Cardiac muscle cell (in vitro differentiated cells and primary cell): ENCODE results near the gene MIDN. TPM values are rescaled to one million over a fixed set of nuclear protein-coding genes. Genes with fewer than 3 reads are reported as not detected.

Source experiments
- DNase-seq, 2 donors: peaks; one replicate each; pipeline versions ENCODE4 v3.0.0 to v3.0.0-alpha.2; 2010 to 2017; ENCODE audit warnings: low read depth in 1 of 2, low spot score in 1 of 2
- H3K27ac ChIP-seq: fragments of 200-600 bp; sonication (generic); 2 replicates; pipeline ENCODE4 v1.5.1; 2016
- H3K27me3 ChIP-seq: fragments of 200-600 bp; sonication (generic); 2 replicates; pipeline ENCODE4 v1.6.0; 2016; ENCODE audit warnings: control low read depth
- H3K36me3 ChIP-seq: fragments of 200-600 bp; sonication (generic); 2 replicates; pipeline ENCODE4 v1.5.1; 2016; ENCODE audit warnings: control low read depth
- H3K4me1 ChIP-seq: fragments of 200-600 bp; sonication (generic); 2 replicates; pipeline ENCODE4 v1.8.1; 2017; ENCODE audit warnings: low read depth, mild to moderate bottlenecking, mixed run types
- H3K4me3 ChIP-seq: fragments of 200-600 bp; sonication (generic); 2 replicates; pipeline ENCODE4 v1.5.1; 2016; ENCODE audit warnings: mild to moderate bottlenecking
- H3K9me3 ChIP-seq: fragments of 200-600 bp; sonication (generic); 2 replicates; pipeline ENCODE4 v1.5.1; 2017; ENCODE audit warnings: low read depth, mild to moderate bottlenecking, control low read depth
- polyA plus RNA-seq: library from polyadenylated mRNA; unstranded; fragments of >200 nt; fragmentation: Nextera tagmentation; extraction: Ambion mirVana; gene quantifications from 2 replicates; pipeline ENCODE4 v1.2.1, GENCODE V29; 2016
- total RNA-seq: library from RNA; depleted of rRNA; stranded (reverse); fragments of >200 nt; gene quantifications from 2 replicates; pipeline ENCODE4 v1.2.3, GENCODE V29; 2016
- TF ChIP-seq, protein P1 (sequence below): IDR thresholded peaks from 2 replicates; pipeline ENCODE4 v1.5.1; 2012; ENCODE audit warnings: low read depth, mild to moderate bottlenecking, low read length

MIDN gene
- total and polyA plus RNA-seq, 2 experiments from 2014 or later: 58.1 to 89.2 TPM

DNA sequence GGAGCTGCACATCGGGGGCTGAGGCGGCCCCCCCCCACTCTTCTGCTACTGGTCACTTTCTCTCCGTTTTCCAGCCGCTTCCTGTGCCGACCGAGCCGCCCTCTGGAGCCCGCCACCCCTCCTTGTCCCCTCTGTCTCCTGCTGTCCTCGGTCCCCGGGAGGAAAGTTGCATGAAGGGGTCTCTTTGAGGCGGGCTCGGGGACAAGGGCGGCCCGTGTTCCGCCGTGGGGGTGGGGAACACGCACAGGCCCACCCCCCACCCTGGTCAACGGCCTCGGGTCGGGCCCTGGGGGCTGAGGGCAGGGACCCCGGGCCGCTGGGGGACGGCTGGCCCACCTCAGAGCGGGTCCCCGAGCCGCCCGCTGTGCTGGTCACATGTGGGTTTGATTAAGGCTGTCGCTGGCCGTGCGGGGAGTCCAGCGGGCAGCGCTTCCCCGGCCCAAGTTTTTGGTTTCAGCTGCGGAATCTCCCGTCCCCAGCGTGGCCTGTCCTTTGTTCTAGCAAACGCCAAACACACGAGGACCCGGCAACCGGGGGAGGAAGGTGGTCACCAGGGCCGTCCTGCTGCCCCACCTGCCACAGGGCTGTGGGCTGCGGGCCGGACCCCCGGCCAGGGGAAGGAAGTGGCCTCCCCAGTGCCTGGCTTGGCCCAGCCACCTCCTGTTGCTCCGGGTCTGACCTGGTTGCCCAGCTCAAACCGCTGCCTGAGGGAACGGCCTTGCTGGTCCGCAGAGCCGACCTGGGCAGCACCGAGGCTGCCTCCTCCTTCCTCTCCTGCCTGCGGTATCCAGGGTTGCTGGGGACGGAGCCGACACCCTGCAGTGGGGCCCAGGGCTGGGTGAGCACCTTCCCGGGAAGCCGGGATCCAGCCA is 39.2 kb downstream of the MIDN start:
- Histone ChIP-seq H3K27me3 (no peaks in the 10 kb centered on the region), H3K9me3 (no peaks in the 10 kb centered on the region), H3K4me1 (no peaks in the 10 kb centered on the region), H3K27ac (no peak overlapping the region), H3K36me3 (no peaks in the 10 kb centered on the region), H3K4me3 (no peak overlapping the region)
- TF ChIP-seq, protein P1, sequence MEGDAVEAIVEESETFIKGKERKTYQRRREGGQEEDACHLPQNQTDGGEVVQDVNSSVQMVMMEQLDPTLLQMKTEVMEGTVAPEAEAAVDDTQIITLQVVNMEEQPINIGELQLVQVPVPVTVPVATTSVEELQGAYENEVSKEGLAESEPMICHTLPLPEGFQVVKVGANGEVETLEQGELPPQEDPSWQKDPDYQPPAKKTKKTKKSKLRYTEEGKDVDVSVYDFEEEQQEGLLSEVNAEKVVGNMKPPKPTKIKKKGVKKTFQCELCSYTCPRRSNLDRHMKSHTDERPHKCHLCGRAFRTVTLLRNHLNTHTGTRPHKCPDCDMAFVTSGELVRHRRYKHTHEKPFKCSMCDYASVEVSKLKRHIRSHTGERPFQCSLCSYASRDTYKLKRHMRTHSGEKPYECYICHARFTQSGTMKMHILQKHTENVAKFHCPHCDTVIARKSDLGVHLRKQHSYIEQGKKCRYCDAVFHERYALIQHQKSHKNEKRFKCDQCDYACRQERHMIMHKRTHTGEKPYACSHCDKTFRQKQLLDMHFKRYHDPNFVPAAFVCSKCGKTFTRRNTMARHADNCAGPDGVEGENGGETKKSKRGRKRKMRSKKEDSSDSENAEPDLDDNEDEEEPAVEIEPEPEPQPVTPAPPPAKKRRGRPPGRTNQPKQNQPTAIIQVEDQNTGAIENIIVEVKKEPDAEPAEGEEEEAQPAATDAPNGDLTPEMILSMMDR: no peak
- no peak for DNase-seq

DNA sequence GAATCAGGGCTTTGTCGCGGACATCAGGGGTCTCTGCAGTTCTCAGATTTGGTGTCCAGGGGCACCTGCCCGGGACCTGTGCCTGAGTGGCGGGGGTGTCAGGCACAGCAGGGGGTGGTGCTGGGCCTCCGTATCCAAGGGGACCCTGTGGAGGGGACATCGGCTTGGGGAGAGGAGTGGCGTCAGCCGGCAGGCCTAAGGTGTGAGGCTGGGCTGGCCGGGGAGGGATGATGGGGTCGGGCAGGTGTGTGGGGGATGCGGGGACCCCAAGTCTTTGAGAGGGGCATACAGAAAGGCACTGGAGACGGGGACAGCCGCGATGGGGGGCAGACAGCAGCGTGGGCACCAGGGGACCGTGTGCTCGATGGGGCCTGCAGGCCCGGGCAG is 39.8 kb downstream of the MIDN start:
- DNase-seq: no peak
- Histone ChIP-seq H3K27me3 (no peaks in the 10 kb centered on the region), H3K36me3 (no peaks in the 10 kb centered on the region), H3K4me3 (no peak overlapping the region), H3K4me1 (no peaks in the 10 kb centered on the region), H3K9me3 (no peaks in the 10 kb centered on the region), H3K27ac (no peak overlapping the region)
- TF ChIP-seq, protein P1: no peak

DNA sequence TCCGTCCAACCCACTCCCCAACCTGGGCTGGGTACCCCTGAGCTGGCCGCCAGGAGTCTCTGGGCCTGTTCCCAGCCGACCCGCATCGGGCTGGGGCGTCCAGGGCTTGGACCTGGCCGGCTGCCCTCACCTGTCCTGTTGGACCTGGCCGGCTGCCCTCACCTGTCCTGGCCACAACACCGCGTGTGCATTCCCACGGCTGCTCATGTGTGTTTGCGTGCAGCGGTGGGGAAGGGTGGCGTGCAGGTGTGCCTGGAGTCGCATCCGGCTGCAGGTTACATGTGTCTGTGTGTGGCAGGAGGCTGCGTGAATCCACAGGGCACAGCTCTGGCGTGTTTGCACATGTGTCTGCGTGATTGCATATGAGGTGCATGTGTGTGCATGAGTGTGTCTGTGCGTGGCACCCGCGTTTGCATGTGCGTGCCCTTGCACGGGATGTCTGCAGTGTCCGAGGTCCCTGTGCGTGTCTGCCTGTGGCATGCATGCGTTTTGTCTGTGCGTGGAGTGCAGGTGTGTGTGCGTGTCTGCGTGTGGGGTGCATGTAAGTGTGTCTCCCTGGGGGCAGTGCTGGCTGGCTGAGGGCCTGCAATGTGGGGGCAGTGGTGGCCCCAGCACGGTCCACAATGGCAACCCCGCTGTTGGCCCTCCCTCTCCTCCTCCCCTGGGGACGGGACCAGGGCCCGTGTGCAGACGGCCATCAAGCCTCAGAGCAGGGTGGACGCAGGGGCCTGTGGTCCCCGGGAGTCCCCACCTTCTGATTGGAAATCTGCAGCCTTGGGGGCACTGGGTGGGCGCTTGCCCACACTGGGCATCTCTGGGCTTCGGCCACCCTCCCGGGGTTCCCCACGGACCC is 40.7 kb downstream of the MIDN start:
- DNase-seq: no peak
- H3K4me1 ChIP-seq: no peaks in the 10 kb centered on the region
- H3K9me3 ChIP-seq: no peaks in the 10 kb centered on the region
- TF ChIP-seq, protein P1: no peak
- no peak overlapping the region for H3K4me3 ChIP-seq
- H3K27ac ChIP-seq: no peak overlapping the region
- H3K36me3 ChIP-seq: no peaks in the 10 kb centered on the region
- no peaks in the 10 kb centered on the region for H3K27me3 ChIP-seq

DNA sequence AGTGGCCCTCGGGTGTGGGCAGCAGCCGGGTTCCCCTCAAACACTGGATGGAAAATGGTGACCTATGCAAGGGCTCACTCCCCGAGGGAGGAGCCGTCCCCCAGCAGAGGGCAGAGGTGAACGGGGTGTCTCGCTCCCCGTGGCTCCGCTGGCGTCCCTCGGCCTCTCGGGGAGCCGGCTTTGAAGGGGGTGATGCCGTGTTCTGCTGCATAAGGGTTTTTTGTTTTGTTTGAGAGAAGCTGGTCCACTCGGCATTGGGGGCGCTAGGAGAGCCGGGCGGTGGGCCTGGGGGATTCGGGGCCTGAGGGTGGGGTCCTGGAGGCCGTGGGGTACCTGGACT is 41.3 kb downstream of the MIDN start:
- H3K27me3 ChIP-seq: no peaks in the 10 kb centered on the region
- H3K9me3 ChIP-seq: no peaks in the 10 kb centered on the region
- TF ChIP-seq, protein P1: no peak
- no peak for DNase-seq
- no peak overlapping the region for H3K4me3 ChIP-seq
- H3K27ac ChIP-seq: no peak overlapping the region
- no peaks in the 10 kb centered on the region for H3K36me3 ChIP-seq
- H3K4me1 ChIP-seq: no peaks in the 10 kb centered on the region

DNA sequence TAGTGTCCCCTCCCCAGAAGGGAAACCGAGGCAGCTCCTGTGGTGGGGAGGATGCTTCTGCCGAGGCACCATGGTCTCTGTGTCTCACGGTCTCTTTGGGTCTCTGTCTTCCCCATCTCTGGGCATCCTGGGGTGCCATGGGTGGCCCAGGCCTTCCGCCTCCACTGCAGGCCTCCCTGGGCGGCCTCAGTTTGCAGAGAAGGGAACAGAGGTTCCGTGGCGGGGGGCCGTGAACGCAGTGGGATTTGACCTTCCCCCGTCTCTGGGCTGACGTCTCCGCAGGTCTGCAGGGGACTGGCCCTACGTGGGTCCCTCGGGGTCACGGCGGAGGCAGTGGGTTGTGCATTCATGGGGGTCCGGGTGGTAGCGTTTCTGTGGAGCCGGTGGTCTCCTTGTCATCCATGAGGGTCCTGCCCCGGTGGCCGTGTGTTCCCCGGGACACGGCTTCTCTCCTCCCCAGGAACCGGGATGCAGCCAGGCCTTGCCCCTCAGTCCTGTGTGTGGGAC is 41.9 kb downstream of the MIDN start:
- H3K4me1 ChIP-seq: no peaks in the 10 kb centered on the region
- TF ChIP-seq, protein P1: no peak
- peaks cover 4% of the 10 kb centered on the region for H3K27me3 ChIP-seq
- no peak overlapping the region for H3K4me3 ChIP-seq
- H3K27ac ChIP-seq: no peak overlapping the region
- DNase-seq: no peak
- no peaks in the 10 kb centered on the region for H3K36me3 ChIP-seq
- no peaks in the 10 kb centered on the region for H3K9me3 ChIP-seq
